ENCODE data around the gene NRAS.

The NRAS gene

DNA sequence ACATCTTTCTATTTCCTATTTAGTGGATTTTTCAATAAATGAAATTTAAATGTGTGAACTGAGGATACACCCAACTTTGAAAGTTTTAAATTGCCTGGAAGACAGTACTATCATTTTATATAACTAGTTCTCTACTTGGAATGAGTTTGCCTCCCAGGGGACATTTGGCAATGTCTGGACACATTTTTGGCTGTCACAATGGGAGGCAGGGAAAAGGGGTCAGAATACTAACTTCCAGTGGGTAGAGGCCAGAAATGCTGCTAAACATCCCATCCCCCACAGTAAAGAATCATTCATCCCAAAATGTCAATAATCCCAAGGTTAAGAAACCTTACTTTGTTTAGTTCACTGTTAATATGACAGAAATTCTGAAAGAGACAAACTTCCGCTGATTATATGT lies 13.2 kb upstream of the NRAS start:
- TF ChIP-seq ZNF121 (tag by site-specific recombination; IDR thresholded peaks at IDR 0.05) (no peak), ZNF549 (tag by site-specific recombination; IDR thresholded peaks at IDR 0.05) (no peak), ZNF133 (tag by site-specific recombination; IDR thresholded peaks at IDR 0.05) (no peak), ZNF146 (tag by site-specific recombination; IDR thresholded peaks at IDR 0.05) (no peak), ZNF529 (tag by site-specific recombination; IDR thresholded peaks at IDR 0.05; ENCODE audit: insufficient replicate concordance) (no peak), ZBTB7A (tag by site-specific recombination; IDR thresholded peaks at IDR 0.05; ENCODE audit: low read depth) (no peak), ZNF571 (tag by site-specific recombination; IDR thresholded peaks at IDR 0.05) (no peak), ZNF654 (tag by site-specific recombination; IDR thresholded peaks at IDR 0.05; ENCODE audit: low read depth) (no peak), SP3 (tag by site-specific recombination; IDR thresholded peaks at IDR 0.05) (no peak), ZBTB48 (tag by site-specific recombination; IDR thresholded peaks at IDR 0.05) (no peak), ZNF555 (tag by site-specific recombination; conservative IDR thresholded peaks at IDR 0.05) (no peak), SP7 (tag by site-specific recombination; IDR thresholded peaks at IDR 0.05) (no peak), ZNF792 (tag by site-specific recombination; IDR thresholded peaks at IDR 0.05) (no peak), ZNF670 (tag by site-specific recombination; IDR thresholded peaks at IDR 0.05; ENCODE audit: low read depth) (no peak), ZNF791 (tag by site-specific recombination; IDR thresholded peaks at IDR 0.05) (no peak), ZNF19 (tag by site-specific recombination; IDR thresholded peaks at IDR 0.05; ENCODE audit: low read depth) (no peak), ZNF169 (tag by site-specific recombination; IDR thresholded peaks at IDR 0.05) (no peak)
- TF ChIP-seq, protein P1, sequence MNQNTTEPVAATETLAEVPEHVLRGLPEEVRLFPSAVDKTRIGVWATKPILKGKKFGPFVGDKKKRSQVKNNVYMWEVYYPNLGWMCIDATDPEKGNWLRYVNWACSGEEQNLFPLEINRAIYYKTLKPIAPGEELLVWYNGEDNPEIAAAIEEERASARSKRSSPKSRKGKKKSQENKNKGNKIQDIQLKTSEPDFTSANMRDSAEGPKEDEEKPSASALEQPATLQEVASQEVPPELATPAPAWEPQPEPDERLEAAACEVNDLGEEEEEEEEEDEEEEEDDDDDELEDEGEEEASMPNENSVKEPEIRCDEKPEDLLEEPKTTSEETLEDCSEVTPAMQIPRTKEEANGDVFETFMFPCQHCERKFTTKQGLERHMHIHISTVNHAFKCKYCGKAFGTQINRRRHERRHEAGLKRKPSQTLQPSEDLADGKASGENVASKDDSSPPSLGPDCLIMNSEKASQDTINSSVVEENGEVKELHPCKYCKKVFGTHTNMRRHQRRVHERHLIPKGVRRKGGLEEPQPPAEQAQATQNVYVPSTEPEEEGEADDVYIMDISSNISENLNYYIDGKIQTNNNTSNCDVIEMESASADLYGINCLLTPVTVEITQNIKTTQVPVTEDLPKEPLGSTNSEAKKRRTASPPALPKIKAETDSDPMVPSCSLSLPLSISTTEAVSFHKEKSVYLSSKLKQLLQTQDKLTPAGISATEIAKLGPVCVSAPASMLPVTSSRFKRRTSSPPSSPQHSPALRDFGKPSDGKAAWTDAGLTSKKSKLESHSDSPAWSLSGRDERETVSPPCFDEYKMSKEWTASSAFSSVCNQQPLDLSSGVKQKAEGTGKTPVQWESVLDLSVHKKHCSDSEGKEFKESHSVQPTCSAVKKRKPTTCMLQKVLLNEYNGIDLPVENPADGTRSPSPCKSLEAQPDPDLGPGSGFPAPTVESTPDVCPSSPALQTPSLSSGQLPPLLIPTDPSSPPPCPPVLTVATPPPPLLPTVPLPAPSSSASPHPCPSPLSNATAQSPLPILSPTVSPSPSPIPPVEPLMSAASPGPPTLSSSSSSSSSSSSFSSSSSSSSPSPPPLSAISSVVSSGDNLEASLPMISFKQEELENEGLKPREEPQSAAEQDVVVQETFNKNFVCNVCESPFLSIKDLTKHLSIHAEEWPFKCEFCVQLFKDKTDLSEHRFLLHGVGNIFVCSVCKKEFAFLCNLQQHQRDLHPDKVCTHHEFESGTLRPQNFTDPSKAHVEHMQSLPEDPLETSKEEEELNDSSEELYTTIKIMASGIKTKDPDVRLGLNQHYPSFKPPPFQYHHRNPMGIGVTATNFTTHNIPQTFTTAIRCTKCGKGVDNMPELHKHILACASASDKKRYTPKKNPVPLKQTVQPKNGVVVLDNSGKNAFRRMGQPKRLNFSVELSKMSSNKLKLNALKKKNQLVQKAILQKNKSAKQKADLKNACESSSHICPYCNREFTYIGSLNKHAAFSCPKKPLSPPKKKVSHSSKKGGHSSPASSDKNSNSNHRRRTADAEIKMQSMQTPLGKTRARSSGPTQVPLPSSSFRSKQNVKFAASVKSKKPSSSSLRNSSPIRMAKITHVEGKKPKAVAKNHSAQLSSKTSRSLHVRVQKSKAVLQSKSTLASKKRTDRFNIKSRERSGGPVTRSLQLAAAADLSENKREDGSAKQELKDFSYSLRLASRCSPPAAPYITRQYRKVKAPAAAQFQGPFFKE (tag by site-specific recombination; IDR thresholded peaks at IDR 0.05; ENCODE audit: borderline replicate concordance), result no peak
- Histone ChIP-seq H3K9me3 (ENCODE audit: control insufficient read depth, insufficient read depth, low read depth, low read length) (no peaks in the 10 kb centered on the region), H3K4me3 (ENCODE audit: low read depth, low read length) (no peak overlapping the region), H3K36me3 (ENCODE audit: control insufficient read depth in 2 of 2, insufficient read depth in 1 of 2, low read length in 2 of 2) (peaks cover 79 to 100% of the 10 kb centered on the region in 2 experiments), H3K27ac (ENCODE audit: extremely low read depth, low read depth, low read length) (no peak overlapping the region), H3K4me1 (ENCODE audit: control insufficient read depth, insufficient read depth, low read length) (no peaks in the 10 kb centered on the region)
- CTCF ChIA-PET, result no interaction called here
- POLR2A ChIA-PET, result no interaction called here

- Histone ChIP-seq H3K36me3 (ENCODE audit: control insufficient read depth in 2 of 2, insufficient read depth in 1 of 2, low read length in 2 of 2) (peaks cover 80 to 100% of the 10 kb centered on the region in 2 experiments), H3K9me3 (ENCODE audit: control insufficient read depth, insufficient read depth, low read depth, low read length) (no peaks in the 10 kb centered on the region), H3K27ac (ENCODE audit: extremely low read depth, low read depth, low read length) (no peak overlapping the region), H3K4me3 (ENCODE audit: low read depth, low read length) (no peak overlapping the region), H3K4me1 (ENCODE audit: control insufficient read depth, insufficient read depth, low read length) (no peaks in the 10 kb centered on the region)
- TF ChIP-seq ZBTB7A (tag by site-specific recombination; IDR thresholded peaks at IDR 0.05; ENCODE audit: low read depth), result no peak
- no peak for TF ChIP-seq TRIM28 (IDR thresholded peaks at IDR 0.05; ENCODE audit: borderline replicate concordance, low read length)
- ChIA-PET CTCF (interaction anchor here (0.7 kb wide), 1 partner anchor 28 kb away, joined by 3 read pairs; no protein-coding TSS in a partner anchor), POLR2A (no interaction called here)
These were observed 12.0 kb upstream of the NRAS start for GRCh38 chr1:114728553-114728952.
